HG03066 (cell line): ENCODE measurements around the gene STAG3.

Experiments
- ATAC-seq: cut with Tn5 transposase; IDR thresholded peaks from one replicate; pipeline ENCODE4 v1.9.1; 2021; ENCODE audit warnings: low read depth; ENCODE audit not compliant: unreplicated experiment

STAG3 gene

GRCh38 chr7:100153708-100154535 lies 23.8 kb upstream of the STAG3 start:
- no peak for ATAC-seq

- ATAC-seq, result no peak
Measured at GRCh38 chr7:100154651-100155491, 22.8 kb upstream of the STAG3 start.

- no peak for ATAC-seq
Measured at GRCh38 chr7:100155553-100156317, 22.0 kb upstream of the STAG3 start.

GRCh38 chr7:100156331-100157068 lies 21.2 kb upstream of the STAG3 start:
- no peak for ATAC-seq

GRCh38 chr7:100157069-100157333 lies 20.7 kb upstream of the STAG3 start:
- no peak for ATAC-seq

- no peak for ATAC-seq
Measured at GRCh38 chr7:100157334-100158228, 20.1 kb upstream of the STAG3 start.

GRCh38 chr7:100158229-100159098 lies 19.3 kb upstream of the STAG3 start, which contains the start of gene TRAPPC14:
TRAPPC14 (minus strand) TSS chr7:100158723; CDS start chr7:100158499, 224 bp downstream.
- peak; percentile 89 for ATAC-seq

GRCh38 chr7:100159099-100159623 lies 18.6 kb upstream of the STAG3 start:
- ATAC-seq, result no peak

- no peak for ATAC-seq
Measured at GRCh38 chr7:100160067-100160466, 17.7 kb upstream of the STAG3 start.

GRCh38 chr7:100163006-100163531 lies 14.6 kb upstream of the STAG3 start:
- ATAC-seq, result no peak

- no peak for ATAC-seq
Measured at GRCh38 chr7:100163871-100164270, 13.8 kb upstream of the STAG3 start.

- ATAC-seq, result no peak
Measured at GRCh38 chr7:100166317-100166940, 11.3 kb upstream of the STAG3 start.

GRCh38 chr7:100166970-100167911 lies 10.5 kb upstream of the STAG3 start:
- no peak for ATAC-seq

- ATAC-seq, result no peak
Measured at GRCh38 chr7:100167912-100168323, 9.8 kb upstream of the STAG3 start.

- ATAC-seq, result no peak
Measured at GRCh38 chr7:100169147-100169850, 8.4 kb upstream of the STAG3 start.
